GM19238 (cell line): ENCODE results near the gene KLHL29.
"Not testable (repeated sequence)": the region's sequence is repeated elsewhere in the genome, so short reads cannot be mapped to it uniquely, and the experiment has no call there.

Experiments
- DNase-seq: peaks from one replicate; pipeline ENCODE4 v3.0.0; 2011; ENCODE audit warnings: low spot score; ENCODE audit not compliant: insufficient read length

The KLHL29 gene

DNA sequence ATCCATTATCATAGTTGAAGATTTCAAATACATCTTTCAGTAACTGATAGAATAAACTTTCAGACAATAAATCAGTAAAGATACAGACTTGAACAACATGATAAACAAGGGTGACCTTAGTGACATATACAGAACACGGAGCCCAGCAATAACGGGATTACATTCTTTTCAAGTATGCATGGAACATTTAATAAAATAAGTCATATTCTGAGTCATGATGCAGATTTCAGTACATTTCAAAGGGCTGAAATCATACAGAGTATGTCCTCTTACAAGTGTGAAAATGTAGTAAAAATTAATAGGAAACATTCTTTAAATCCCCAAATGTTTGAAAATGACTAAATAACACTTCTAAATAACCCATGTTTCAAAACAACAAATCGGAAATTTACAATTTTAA lies 17.2 kb upstream of the KLHL29 start:
- DNase-seq, result no peak

DNA sequence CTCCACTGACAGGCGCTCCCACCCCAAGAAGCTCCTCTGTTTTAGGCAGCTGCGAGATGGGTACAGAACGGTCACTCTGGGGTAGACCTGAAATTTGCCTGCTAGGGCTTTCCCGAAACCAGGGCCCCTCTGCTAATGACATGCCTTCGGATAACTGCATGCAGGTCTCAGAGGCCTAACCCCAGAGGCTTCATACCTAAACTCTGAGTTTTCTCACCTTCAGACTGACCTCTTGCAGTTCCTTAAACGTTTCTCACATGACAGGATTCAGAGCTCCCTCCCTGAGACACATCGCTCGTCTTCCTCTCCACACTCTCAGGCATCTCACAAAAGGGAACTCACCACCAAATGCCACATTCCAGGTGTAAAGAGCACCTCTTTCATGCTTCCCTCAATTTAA lies 11.3 kb upstream of the KLHL29 start:
- DNase-seq, result no peak

DNA sequence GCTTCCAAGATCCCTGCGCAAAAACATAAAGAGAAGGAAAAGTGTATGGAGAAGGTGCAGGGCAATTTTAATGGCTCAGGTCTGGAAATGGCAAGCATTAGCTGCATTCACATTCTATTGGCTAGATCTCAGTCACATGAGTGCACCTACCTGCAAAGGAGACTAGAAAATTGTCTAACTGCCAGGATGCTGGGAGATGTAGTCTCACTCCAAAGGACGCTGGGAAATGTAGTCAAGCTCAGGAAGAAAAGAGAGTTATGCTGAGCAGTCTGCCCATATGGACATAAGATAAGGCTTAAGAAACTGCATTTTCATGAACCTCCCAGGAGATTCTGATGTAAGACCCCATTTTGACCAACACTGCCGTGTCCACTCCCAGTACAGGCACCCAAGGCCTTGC lies 9.5 kb upstream of the KLHL29 start:
- DNase-seq, result no peak

DNA sequence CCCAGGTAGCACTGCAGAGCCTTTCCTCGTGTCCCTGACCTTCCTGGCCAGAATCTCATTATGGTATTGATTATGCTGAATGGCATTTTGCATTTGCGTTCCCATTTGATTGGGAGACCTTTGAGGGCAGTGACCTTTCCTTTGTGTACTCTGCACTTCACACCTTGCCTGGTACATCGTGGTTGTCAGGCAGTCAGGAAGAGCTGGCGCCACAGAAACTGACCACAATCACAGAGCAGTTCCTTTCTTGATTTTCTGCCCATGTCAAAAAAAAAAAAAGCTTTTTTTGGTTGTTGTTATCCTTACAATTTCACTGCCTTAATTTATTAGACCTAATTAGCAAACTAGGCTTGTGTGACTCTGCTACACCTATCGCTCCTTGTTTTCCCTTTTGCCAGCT lies 8.9 kb upstream of the KLHL29 start:
- DNase-seq, result no peak

DNA sequence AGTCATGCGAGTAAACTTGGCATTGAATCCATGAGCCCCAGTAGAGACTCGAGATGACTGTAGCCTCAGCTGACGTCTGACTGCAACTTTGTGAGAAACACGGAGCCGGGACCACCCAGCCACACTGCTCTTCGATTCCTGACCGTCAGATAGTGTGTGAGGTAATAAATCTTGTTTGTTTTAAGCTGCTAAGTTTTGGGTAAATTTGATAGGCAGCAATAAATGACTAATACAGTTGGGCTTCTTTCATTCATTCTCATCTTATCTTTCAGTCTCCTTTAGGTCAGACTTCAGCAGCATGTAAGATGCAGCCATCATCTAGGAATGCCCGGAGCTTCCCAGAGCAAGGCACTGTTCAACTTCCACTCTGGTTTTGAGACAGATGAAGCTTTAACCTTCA lies 8.0 kb upstream of the KLHL29 start:
- no peak for DNase-seq

DNA sequence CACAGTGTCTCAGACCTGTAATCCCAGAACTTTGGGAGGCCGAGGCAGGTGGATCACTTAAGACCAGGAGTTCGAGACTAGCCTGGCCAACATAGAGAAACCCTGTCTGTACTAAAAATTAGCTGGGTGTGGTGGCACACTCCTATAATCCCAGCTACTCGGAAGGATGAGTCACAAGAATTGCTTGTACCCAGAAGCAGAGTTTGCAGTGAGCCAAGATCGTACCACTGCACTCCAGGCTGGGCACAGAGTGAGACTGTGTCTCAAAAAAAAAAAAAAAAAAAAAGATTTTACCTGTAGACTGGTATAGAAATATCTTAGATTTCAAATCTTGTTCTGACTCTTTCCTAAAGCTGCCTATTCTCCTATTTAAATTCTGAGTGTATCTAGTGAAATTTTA lies 7.2 kb upstream of the KLHL29 start:
- DNase-seq, result no peak

DNA sequence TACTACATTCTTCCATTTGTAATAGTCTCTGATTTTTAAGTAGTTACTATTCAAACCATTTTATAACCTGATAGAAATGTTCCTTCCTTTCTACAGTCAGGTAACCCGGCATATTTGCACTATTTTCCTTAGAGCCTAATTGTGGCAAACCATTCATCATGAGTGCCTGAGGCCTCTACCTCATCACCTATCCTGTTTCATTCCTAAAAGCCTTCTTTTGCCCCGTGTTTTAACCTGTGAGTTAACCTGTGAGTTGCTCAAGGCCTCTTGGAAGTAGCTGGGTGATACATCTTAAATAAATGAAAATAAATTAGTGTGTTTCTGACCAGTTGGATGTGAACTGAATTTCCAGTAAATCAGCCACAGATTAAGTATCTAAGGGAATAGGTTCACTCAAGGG lies 6.5 kb upstream of the KLHL29 start:
- DNase-seq, result no peak

DNA sequence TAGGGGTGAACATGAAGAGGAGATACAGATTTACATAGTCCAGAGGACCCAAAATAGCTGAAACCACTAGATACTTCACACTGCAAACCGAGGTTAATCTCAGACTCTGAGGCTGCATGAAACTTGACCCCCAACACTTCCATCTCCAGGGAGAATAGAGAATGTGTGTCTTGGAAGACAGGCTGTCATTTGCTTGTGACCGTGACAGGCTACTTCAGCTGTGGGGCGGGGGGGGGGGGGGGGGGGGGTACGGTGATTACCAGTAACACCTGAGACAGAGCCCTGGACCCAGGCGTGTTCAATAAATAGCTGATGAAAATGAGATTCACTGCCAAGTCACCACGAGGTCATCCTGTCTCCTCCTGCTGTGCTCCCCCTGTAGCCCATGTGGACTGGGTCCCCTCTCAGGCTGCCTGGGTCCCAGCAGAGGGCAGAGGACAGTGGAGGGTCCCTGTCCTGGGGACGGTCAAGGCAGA lies 5.7 kb upstream of the KLHL29 start:
- DNase-seq, result peak; percentile 25

DNA sequence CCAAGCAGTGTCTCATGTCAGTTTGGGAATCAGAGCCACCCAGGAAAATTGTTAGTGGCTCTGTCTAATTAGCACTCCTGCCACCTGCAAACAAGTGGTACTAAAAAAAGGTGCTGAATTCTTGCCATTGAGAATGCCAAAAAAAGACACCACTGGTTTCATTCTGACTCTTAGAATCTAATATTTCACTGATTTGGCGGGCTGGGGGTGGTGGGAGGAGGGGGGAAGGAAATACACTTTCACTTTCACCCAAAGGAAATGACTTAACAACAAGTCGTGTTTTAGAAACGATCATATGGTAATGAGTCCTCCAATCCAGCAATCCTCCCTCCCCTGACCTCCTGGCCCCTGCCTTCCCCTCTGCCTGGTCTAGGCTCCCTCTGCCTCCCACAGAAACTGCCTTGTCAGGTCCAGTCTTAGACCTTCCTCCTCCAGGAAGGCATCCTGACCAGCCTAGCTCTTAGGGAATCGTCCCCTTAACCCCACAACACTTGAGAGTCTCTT lies 4.4 kb upstream of the KLHL29 start:
- DNase-seq, result peak; percentile 40

DNA sequence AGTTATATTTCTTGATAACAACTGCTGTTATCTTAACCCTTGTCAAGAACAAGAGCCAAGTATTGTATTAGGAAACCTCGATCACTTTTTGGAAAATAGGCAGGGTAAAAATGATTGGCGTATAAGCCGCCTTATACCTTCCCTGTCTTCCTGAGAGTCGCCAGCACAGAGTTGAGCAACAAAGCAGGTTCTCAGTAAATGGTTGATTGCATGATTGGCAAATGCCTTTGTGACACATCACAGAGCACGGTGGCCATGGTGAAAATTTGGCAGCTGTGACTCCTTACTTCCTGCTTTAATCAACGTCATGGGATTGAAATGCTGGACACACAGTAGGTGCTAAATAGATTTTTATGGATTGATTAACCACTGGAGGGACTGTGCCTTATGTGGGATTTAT lies 3.9 kb upstream of the KLHL29 start:
- no peak for DNase-seq

DNA sequence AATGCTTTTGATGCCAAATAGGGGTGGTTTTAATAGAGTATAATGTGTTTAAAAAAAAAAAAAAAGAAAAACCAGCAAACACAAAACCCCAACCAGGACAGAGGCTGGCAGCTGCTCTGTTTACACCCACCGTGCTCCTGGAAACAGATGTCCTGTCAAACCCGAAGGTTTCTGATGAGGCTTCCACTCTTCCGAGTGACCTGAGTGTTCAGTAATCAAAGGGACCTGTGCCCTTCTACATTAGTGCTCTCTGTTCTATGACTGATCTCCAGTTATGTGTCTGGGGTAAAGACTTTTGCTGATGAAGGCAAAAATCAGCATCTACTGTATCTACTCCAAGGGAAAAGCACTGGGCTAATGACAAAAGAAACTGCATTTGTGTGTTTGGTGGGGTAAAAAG lies 3.5 kb upstream of the KLHL29 start:
- no peak for DNase-seq

DNA sequence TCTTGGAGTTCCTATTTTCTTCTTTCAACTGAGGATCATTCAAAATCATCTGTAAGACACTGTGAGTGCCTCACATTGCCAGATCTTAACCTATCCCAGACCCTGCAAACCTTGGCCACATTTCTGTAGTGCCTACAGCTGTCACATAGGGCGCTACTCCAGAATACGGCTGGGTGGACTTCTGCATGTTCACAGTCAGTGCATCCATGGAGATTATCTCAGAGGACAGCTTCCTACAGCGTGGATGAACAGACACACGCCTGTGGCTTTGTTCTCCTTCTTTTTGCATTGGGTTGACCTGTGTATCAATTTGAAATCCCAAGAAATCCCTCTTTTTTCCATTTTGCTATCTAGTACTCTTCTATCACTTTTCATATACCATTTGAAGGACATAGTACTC lies 1.9 kb upstream of the KLHL29 start:
- no peak for DNase-seq

DNA sequence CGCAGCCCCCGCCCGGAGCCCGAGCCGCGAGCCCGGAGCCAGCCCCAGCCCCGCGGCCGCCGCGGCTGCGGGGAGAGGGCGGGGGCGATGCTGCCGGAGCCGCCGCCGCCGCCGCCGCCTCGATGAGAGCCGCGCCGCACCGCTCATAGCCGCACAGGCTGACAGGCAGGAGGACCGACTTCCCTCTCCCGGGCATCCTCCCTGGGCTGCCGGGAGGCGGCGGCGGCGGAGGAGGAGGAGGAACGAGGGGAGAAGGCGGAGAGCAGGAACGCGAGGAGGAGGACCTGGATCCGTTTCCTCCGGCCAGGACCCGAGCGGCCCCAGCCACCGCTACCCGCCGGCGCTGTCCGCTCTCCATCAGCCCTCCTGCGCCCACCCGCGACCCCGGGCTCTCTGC lies 370 bp downstream of the KLHL29 start:
- peak; percentile 46 for DNase-seq

DNA sequence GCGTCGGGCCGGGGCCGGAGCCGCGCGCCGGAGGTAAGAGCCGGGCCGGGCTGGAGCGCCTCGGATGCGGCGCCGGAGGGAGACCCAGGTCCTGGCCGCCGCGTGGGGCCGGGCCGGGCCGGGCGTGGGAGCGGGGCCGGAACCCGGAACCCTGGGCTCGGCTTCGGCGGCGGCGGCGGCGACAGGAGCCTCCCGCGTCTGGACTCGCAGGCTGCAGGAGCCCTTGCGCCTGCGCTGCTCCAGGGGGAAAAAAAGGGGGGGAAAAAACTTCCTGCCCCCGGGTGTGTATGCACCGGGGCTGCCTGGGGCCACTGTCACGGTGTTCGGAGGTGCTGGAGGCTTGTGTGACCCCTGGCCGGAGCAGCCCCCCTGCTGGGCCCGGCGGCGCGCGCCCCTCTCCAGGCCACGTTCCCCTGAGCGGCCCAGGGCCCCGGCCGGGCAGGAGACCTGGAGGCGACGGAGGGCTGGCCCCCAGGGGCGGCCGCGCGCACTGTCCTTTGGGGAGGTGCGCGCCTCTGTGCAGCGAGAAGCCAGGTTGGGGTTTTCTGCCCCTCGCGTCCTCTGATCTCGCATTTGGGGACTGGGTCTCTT lies 864 bp downstream of the KLHL29 start:
- DNase-seq, result peak; percentile 32

DNA sequence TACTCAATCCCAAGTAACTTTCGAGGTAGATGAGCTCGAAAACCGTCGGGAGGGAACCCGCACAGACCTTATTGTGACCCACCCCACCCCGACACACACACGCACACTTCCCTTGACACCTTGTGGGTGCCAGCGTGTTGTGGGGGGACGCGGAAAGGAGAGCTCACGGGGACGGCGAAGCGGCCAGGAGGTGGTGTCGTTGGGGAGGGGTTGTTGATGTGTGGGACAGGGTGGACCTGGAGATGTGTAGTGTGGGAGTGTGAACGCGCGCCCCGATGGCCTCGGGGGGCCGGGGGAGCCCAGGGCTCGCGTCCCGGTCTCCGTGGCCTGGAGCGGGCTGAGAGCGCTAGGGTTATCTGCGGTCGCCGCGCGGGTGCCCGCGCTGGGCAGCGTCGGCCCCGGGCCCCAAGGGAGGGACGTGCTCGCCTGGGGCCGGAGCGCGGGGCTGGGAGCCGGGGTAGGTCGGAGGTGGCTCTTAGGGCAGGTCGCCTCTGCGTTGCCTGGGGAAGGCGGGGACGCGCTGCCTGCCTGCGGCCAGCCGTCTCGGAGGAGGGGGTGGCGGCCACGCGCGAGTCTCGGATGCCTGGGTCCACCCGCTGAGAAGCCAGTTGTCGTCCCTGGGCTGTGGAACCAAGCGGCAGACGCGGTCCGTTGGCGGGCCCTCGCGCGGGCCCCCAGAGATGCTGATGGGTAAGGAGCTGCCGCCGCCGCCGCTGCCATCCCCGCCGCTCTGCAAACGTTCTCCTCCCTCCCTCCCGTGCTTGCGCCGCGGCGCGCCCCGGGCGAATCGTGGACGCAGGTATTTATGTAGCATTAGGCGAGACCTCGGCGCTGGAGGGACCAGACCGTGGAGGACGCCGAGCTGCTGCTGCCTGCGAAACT lies 1.6 kb downstream of the KLHL29 start:
- DNase-seq, result peak; percentile 32

DNA sequence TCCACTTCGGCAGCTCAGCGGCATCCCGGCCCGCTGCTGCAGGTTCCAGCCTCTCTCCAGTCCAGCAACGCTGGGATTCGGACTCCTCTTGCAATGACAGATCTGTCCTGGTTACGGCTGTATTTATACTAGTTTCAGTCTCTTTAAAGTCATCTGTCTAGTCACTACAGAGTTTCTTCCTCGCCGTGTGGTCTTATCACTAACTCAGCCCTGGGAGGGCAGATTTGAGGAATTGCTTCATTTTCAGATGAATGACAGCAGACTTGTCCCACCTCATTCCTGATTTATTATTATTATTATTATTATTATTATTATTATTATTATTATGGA lies 2.2 kb downstream of the KLHL29 start:
- DNase-seq, result no peak

DNA sequence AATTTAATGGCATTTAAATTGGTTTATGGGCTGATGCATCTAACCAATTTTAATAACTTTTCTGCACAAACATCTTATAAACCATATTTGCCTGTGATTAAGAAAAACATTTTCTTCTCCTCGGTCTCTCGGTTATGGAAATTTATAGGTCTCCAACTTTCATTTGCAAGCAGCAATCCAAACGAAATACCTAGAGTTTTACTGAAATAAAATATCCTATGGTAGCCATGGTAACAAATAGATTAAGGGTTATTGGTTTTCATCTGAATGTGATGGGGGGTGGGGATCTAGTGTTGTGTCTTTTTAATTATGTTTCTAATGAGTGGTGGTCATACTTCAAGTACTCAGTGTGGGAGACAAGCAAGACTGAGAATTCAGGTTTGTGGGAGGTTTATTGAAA lies 2.9 kb downstream of the KLHL29 start:
- no peak for DNase-seq

DNA sequence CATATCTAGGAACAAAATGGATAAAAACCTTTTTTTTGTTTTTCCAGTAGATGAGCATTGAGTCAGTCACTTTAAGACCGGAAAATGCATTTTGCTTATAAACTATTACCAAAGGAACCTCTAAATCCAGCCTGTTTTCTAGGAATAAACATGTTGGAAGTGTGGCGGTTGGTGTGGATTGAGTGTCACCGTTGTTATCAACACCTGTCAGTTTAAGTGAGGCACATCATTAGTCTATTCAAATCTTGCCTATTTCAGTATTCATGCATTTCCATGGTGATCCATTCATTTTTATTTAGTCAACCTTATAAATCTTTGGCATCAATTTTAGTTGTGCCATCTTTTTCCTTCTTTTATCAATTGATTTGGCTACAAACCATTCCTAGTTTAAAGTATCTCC lies 3.3 kb downstream of the KLHL29 start:
- DNase-seq, result no peak

DNA sequence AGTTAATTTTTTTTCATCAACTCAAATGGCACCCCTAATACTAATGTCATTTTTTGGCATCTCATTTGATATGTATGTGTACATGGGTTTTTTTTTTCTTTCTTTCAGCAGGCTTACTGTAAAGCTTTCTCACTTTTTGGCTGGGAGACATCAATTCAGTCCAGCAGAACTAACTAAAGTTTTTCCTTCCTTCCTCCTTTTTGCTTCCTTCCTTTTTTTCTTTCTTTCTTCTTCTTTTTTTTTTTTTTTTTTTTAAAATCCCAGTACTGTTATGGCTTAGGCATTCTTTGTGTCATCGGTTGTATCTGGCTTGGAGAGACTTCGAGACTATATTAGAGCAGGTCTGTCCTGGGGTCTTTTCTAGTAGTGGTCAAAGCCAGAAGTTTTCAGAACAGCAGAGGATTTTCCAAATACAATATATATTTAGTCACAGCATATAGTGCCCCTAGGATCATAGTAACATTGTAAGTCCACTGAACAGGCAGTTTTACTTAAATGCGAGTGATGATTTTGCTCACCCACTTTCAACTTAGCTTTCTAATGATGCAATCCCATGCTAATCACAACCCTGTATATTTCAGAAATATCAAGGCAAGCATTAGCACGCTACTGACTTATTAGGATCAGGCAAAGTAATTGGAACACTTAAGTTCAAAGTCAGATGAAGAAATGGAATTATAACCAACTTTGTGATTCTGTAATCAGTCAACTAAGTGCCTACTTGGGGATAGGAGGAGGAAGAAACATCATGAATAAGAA lies 4.0 kb downstream of the KLHL29 start:
- no peak for DNase-seq

DNA sequence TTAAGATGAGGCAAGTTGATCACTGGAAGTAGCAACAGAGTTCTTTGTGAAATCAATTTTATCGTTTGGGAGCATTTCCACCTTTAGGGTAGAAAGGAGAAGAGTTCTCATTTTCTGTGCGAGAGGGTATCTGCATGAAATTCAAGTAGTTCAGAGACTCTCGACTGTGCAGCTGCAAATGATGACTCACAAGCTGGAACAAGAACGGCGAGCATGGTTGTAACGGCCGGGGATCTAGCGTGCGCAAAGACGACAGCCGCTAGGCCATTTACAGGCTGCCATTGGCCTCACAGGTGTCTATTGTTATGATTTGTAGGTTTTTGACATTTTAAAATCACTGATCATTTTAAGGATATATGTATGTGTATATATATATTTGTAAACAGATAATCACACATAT lies 5.2 kb downstream of the KLHL29 start:
- DNase-seq, result no peak

DNA sequence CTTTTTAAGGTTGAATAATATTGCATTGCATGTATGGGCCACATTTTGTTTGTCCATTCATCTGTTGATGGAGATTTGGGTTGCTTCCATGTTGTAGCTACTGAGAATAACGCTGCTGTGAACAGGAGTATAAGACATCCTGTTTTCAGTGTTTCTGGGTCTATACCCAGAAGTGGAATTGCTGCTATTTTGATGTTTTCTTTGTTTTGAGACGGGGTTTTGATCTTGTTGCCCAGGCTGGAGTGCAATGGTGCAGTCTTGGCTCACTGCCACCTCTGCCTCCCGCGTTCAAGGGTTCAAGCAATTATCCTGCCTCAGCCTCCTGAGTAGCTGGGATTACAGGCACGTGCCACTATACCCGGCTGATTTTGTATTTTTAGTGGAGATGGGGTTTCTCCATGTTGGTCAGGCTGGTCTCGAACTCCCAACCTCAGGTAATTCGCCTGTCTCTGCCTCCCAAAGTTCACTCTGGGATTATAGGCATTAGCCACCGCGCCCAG lies 6.3 kb downstream of the KLHL29 start:
- not testable (repeated sequence) for DNase-seq

DNA sequence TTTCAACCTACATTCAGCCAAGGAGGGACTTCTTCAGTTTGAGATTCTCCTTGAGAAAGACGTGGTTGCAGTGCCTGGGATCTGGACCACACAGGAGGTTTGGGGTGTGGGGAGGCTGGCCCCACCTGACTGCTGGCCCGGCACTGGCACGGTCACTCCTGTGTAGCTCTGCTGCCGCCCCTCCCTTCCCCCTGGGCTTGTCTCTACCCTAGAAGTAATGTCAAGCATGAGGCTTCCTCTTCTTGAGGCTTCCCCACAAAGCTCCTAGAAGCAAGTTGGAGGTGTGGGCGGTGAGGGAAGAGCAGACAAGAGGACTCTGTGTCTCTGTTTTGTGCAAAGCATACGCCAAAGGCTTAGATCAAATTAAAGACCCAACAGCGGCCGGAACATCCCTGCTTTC lies 8.7 kb downstream of the KLHL29 start:
- DNase-seq, result no peak
